BJ (cell line): Measurements from ENCODE around the gene FGF14. TPM values are rescaled to one million over a fixed set of nuclear protein-coding genes. Genes with fewer than 3 reads are reported as not detected.

Source experiments
- CTCF ChIA-PET: fragments of 350-600 bp; formaldehyde crosslinking; extraction: SDS; loops from one replicate; lab custom pipeline; 2021; ENCODE audit warnings: antibody characterized with exemption, inconsistent platforms; lab: Yijun Ruan, JAX
- POLR2A ChIA-PET: fragments of 300-600 bp; sonication (Branson Sonifier 250); formaldehyde crosslinking; extraction: SDS; loops from one replicate; lab custom pipeline; 2021; ENCODE audit warnings: antibody characterized with exemption; lab: Charles Lee
- DNase-seq: peaks from one replicate; pipeline ENCODE4 v3.0.0-alpha.2; 2011; ENCODE audit warnings: low read depth
- H3K27me3 ChIP-seq: 2 replicates; pipeline ENCODE4 v1.6.0; 2011; ENCODE audit warnings: low read length; ENCODE audit not compliant: control insufficient read depth, insufficient read depth
- H3K36me3 ChIP-seq: 2 replicates; pipeline ENCODE4 v1.5.1; 2011; ENCODE audit warnings: low read length; ENCODE audit not compliant: control insufficient read depth, insufficient read depth
- H3K4me3 ChIP-seq: 2 replicates; pipeline ENCODE4 v1.5.1; 2011; ENCODE audit warnings: low read depth, mild to moderate bottlenecking, control low read depth, low read length
- polyA plus RNA-seq: library from polyadenylated mRNA; depleted of rRNA; stranded (reverse); fragments of >200 nt; gene quantifications from 2 replicates; pipeline ENCODE4 v1.2.3, GENCODE V29; 2011
- TF ChIP-seq, protein P1 (sequence below): IDR thresholded peaks from 2 replicates; pipeline ENCODE4 v1.5.1; 2011; ENCODE audit warnings: low read depth, mild to moderate bottlenecking, control low read depth, inconsistent platforms, low read length, moderate library complexity; ENCODE audit not compliant: insufficient read depth

Gene FGF14
- polyA plus RNA-seq, 1 experiment, result 0.01 TPM

- Histone ChIP-seq H3K27me3 (no peaks in the 10 kb centered on the region), H3K36me3 (no peaks in the 10 kb centered on the region), H3K4me3 (no peak overlapping the region)
- DNase-seq, result peak; percentile 69
- TF ChIP-seq, protein P1, sequence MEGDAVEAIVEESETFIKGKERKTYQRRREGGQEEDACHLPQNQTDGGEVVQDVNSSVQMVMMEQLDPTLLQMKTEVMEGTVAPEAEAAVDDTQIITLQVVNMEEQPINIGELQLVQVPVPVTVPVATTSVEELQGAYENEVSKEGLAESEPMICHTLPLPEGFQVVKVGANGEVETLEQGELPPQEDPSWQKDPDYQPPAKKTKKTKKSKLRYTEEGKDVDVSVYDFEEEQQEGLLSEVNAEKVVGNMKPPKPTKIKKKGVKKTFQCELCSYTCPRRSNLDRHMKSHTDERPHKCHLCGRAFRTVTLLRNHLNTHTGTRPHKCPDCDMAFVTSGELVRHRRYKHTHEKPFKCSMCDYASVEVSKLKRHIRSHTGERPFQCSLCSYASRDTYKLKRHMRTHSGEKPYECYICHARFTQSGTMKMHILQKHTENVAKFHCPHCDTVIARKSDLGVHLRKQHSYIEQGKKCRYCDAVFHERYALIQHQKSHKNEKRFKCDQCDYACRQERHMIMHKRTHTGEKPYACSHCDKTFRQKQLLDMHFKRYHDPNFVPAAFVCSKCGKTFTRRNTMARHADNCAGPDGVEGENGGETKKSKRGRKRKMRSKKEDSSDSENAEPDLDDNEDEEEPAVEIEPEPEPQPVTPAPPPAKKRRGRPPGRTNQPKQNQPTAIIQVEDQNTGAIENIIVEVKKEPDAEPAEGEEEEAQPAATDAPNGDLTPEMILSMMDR, result no peak
- ChIA-PET CTCF (interaction anchor here (0.6 to 1.0 kb wide), 3 partner anchors 10 to 101 kb away, joined by 3 read pairs; no protein-coding TSS in a partner anchor), POLR2A (no interaction called here)
Observed at GRCh38 chr13:102286326-102286725, 115.5 kb downstream of the FGF14 start.

DNA sequence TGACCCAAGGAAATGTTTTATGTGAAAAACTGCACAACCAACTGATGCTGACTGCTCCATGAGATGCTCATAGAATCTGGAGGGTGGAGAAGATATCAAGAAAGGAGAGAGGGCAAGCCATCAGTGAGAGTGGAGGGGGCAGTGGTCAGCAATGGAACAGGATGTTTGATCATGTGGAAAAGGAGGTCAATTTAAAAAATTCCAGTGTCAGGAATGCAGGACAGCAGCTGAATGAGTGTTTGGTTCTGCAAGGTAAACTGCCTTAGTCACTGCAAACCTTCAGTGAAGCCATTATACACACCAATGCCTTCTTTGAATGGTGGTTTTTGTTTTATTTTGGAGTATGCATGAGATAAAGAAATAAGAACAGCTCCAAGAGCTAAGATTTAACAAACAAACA lies 121.5 kb downstream of the FGF14 start:
- CTCF ChIA-PET, result no interaction called here
- Histone ChIP-seq H3K4me3 (no peak overlapping the region), H3K36me3 (no peaks in the 10 kb centered on the region), H3K27me3 (no peaks in the 10 kb centered on the region)
- POLR2A ChIA-PET, result no interaction called here
- TF ChIP-seq, protein P1, result no peak
- DNase-seq, result no peak

- CTCF ChIA-PET, result interaction anchor here (1.1 kb wide), 1 partner anchor 8 kb away, joined by 3 read pairs; no protein-coding TSS in a partner anchor
- no peaks in the 10 kb centered on the region for H3K36me3 ChIP-seq
- no peaks in the 10 kb centered on the region for H3K27me3 ChIP-seq
- POLR2A ChIA-PET, result no interaction called here
- no peak for DNase-seq
- H3K4me3 ChIP-seq, result no peak overlapping the region
- TF ChIP-seq, protein P1, result no peak
Observed at GRCh38 chr13:102277286-102277685, 124.6 kb downstream of the FGF14 start.

GRCh38 chr13:102276404-102276803 lies 125.4 kb downstream of the FGF14 start:
- ChIA-PET CTCF (no interaction called here), POLR2A (no interaction called here)
- H3K27me3 ChIP-seq, result no peaks in the 10 kb centered on the region
- no peak overlapping the region for H3K4me3 ChIP-seq
- TF ChIP-seq, protein P1, result no peak
- no peak for DNase-seq
- H3K36me3 ChIP-seq, result no peaks in the 10 kb centered on the region

DNA sequence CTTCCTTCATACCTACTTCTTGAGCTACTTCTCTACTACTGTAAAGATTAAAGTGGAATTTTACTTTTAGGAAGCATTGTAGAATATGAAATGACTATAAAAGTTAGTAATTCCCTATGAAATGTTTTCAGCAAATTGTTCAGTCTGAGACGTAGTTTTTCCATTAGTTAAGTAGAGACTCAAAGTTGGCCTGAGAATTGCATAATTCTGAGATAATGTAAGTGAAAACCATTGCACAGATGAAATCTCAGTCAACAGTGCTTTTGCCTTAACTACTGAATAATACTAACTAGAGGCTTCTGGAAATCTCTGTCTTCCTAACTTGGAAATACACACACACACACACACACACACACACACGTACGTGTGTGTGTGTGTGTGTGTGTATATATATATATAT lies 125.9 kb downstream of the FGF14 start:
- Histone ChIP-seq H3K27me3 (no peaks in the 10 kb centered on the region), H3K4me3 (no peak overlapping the region), H3K36me3 (no peaks in the 10 kb centered on the region)
- DNase-seq, result no peak
- TF ChIP-seq, protein P1, result no peak
- ChIA-PET POLR2A (no interaction called here), CTCF (no interaction called here)
